Uterus (tissue), 4 donors: Measurements from ENCODE around the gene NRG3. TPM values are rescaled to one million over a fixed set of nuclear protein-coding genes. Genes with fewer than 3 reads are reported as not detected.

Source experiments
- DNase-seq, 2 donors: peaks; one replicate each; pipeline ENCODE4 v3.0.0-alpha.2; 2019 to 2020
- H3K27ac ChIP-seq, 2 donors: fragments of 200-600 bp; sonication (generic); 1 replicate in 1 of 2; 2 replicates in 1 of 2; pipeline ENCODE4 v1.5.1; 2016 to 2018
- H3K27me3 ChIP-seq, 2 donors: fragments of 200-600 bp; sonication (generic); one replicate each; pipeline ENCODE4 v1.5.1; 2018 to 2019; ENCODE audit warnings: control low read depth in 1 of 2
- H3K36me3 ChIP-seq, 2 donors: fragments of 200-600 bp; sonication (generic); one replicate each; pipeline ENCODE4 v1.5.1; 2019; ENCODE audit warnings: control low read depth in 1 of 2
- H3K4me1 ChIP-seq, 2 donors: fragments of 200-600 bp; sonication (generic); one replicate each; pipeline ENCODE4 v1.5.1; 2018 to 2019; ENCODE audit warnings: control low read depth in 1 of 2
- H3K4me3 ChIP-seq, 2 donors: fragments of 200-600 bp; sonication (generic); 1 replicate in 1 of 2; 2 replicates in 1 of 2; pipeline ENCODE4 v1.5.1; 2018 to 2019; ENCODE audit warnings: mild to moderate bottlenecking in 1 of 2
- H3K9me3 ChIP-seq, 2 donors: fragments of 200-600 bp; sonication (generic); one replicate each; pipeline ENCODE4 v1.5.1; 2019; ENCODE audit warnings: control low read depth in 1 of 2
- CTCF ChIP-seq, 4 experiments: fragments of 200-600 bp in 2 of 4; fragments of 450-650 bp in 2 of 4; sonication (generic) in 2 of 4; IDR thresholded peaks; one replicate each; pipeline ENCODE4 v1.5.1; 2016 to 2019; ENCODE audit warnings: antibody characterized with exemption in 4 of 4, mild to moderate bottlenecking in 2 of 4, moderate library complexity in 1 of 4
- POLR2A ChIP-seq, 2 donors: fragments of 450-650 bp; IDR thresholded peaks; one replicate each; pipeline ENCODE4 v1.6.1; 2016; ENCODE audit warnings: antibody characterized with exemption in 2 of 2, mild to moderate bottlenecking in 1 of 2, moderate library complexity in 1 of 2
- intact Hi-C: fragments of 100-400 bp; cut with DNase I; formaldehyde crosslinking; loops from one replicate; pipeline ENCODE4 v1.15.1; 2023; ENCODE audit warnings: low total_unique reads
- total RNA-seq, 4 donors: library from RNA; depleted of rRNA in 3 of 4; stranded (reverse); fragments of >200 nt in 3 of 4; gene quantifications; one replicate each; pipeline versions ENCODE4 v1.1.0 to v1.2.4, GENCODE V29; 2014 to 2023
- donor health status: DM: yes; HTN: yes; CAD: no.

NRG3 gene
- total RNA-seq, 4 donors from 2014 or later: 0.27 to 1.0 TPM; not detected in 2

DNA sequence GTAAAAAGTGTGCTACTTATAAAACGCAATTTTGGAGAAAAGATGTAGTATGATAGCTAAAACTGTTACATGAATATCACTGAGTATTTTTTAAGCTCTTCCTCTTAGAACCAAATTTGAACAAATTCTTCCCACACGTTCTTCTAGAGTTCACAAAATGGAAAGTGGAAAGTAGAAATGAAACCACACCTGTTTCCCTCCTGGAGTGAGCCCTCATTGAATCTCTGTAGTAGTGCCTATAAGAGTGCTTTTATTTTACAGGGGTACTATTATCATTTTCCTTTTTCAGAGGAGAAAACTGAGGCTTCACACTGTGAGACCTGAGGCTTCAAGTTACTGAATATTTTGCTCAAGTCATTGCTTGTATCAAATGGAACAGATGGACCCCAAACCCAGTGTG is 393.0 kb downstream of the NRG3 start:
- Histone ChIP-seq H3K4me1 (no peaks in the 10 kb centered on the region), H3K36me3 (no peaks in the 10 kb centered on the region), H3K4me3 (no peak overlapping the region), H3K27me3 (no peaks in the 10 kb centered on the region), H3K27ac (no peak overlapping the region), H3K9me3 (no peaks in the 10 kb centered on the region)
- TF ChIP-seq POLR2A (IDR thresholded peaks at IDR 0.05) (no peak), CTCF (IDR thresholded peaks at IDR 0.05) (no peak)
- no peak for DNase-seq
- intact Hi-C loops: no loop called here

- no peak for DNase-seq
- intact Hi-C loops: no loop called here
- TF ChIP-seq POLR2A (IDR thresholded peaks at IDR 0.05) (no peak), CTCF (IDR thresholded peaks at IDR 0.05) (no peak)
- Histone ChIP-seq H3K4me3 (no peak overlapping the region), H3K9me3 (no peaks in the 10 kb centered on the region), H3K27me3 (no peaks in the 10 kb centered on the region), H3K4me1 (no peaks in the 10 kb centered on the region), H3K27ac (no peak overlapping the region), H3K36me3 (no peaks in the 10 kb centered on the region)
Measured at GRCh38 chr10:82277591-82277990, 402.6 kb downstream of the NRG3 start.

- Histone ChIP-seq H3K27ac (no peak overlapping the region), H3K27me3 (no peaks in the 10 kb centered on the region), H3K4me3 (no peak overlapping the region), H3K9me3 (no peaks in the 10 kb centered on the region), H3K36me3 (no peaks in the 10 kb centered on the region), H3K4me1 (no peaks in the 10 kb centered on the region)
- TF ChIP-seq POLR2A (IDR thresholded peaks at IDR 0.05) (no peak), CTCF (IDR thresholded peaks at IDR 0.05) (no peak)
- no peak for DNase-seq
- intact Hi-C loops: no loop called here
Measured at GRCh38 chr10:82278401-82279182, 403.6 kb downstream of the NRG3 start.

DNA sequence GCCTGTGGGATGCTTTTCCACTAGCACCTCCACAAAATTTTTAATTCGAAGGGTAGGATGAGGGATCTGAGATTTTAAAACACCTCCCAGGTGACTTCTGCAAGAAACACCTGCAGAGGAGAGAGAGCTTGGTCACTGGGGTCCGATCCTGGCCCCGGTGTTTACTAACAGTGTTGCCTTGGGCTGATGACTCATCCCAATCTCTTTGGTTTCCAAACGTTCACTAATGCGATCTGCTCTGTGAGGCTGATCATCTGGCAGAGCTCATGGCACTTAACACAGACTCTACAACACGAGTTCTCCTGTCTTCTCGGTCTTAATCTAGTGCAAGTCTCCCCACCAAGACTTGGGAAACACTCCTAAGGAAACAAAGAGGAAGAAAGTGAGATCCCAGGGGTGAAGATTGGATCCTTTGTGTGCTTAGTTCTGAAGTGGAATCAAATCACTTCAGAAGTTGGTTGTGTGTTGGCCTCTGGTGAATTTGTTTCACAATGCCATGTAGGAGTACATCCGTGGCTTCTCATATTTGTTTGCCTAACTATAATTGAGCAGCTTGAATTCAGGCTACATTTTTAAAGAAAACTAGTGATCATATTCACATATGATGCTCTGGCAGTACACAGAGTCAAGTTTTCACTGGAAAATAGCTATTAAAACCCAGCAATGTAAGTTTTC is 407.9 kb downstream of the NRG3 start:
- Histone ChIP-seq H3K4me3 (no peak overlapping the region), H3K9me3 (no peaks in the 10 kb centered on the region), H3K27ac (no peak overlapping the region), H3K4me1 (no peaks in the 10 kb centered on the region), H3K36me3 (no peaks in the 10 kb centered on the region), H3K27me3 (no peaks in the 10 kb centered on the region)
- intact Hi-C loops: no loop called here
- DNase-seq: no peak
- TF ChIP-seq POLR2A (IDR thresholded peaks at IDR 0.05) (no peak), CTCF (IDR thresholded peaks at IDR 0.05) (no peak)

DNA sequence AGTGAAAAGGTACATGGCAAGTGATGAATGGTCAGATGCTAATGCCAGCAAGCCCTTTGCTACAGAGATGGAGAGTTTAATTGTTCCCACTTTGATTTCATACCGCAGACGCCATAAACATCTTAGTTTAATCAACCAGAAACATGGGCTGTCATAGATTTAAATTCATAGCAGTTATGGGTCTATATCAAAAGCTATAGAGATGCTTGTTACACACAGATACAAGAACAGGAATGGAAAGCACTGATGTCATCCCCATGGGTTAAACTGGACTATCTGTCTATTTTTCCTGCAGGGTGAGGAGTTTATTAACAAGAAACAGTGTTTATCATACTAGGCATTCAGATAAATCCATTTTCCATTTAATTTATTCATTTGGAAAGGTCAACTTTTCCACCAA is 409.2 kb downstream of the NRG3 start:
- intact Hi-C loops: no loop called here
- Histone ChIP-seq H3K4me1 (no peaks in the 10 kb centered on the region), H3K27ac (no peak overlapping the region), H3K4me3 (no peak overlapping the region), H3K36me3 (no peaks in the 10 kb centered on the region), H3K9me3 (no peaks in the 10 kb centered on the region), H3K27me3 (no peaks in the 10 kb centered on the region)
- TF ChIP-seq CTCF (IDR thresholded peaks at IDR 0.05) (no peak), POLR2A (IDR thresholded peaks at IDR 0.05) (no peak)
- DNase-seq: no peak
